Stimulated activated CD4-positive, alpha-beta T cell treated with anti-CD3 and anti-CD28 coated beads, Interleukin-4, amount 100 ng/mL, for 1 hour (primary cell): Measurements from ENCODE around the gene CYP2W1.
"Not testable (repeated sequence)": the region's sequence is repeated elsewhere in the genome, so short reads cannot be mapped to it uniquely, and the experiment has no call there.

Experiments
- DNase-seq: peaks from one replicate; pipeline ENCODE4 v3.0.0-alpha.2; 2020

Gene CYP2W1, protein sequence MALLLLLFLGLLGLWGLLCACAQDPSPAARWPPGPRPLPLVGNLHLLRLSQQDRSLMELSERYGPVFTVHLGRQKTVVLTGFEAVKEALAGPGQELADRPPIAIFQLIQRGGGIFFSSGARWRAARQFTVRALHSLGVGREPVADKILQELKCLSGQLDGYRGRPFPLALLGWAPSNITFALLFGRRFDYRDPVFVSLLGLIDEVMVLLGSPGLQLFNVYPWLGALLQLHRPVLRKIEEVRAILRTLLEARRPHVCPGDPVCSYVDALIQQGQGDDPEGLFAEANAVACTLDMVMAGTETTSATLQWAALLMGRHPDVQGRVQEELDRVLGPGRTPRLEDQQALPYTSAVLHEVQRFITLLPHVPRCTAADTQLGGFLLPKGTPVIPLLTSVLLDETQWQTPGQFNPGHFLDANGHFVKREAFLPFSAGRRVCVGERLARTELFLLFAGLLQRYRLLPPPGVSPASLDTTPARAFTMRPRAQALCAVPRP

DNA sequence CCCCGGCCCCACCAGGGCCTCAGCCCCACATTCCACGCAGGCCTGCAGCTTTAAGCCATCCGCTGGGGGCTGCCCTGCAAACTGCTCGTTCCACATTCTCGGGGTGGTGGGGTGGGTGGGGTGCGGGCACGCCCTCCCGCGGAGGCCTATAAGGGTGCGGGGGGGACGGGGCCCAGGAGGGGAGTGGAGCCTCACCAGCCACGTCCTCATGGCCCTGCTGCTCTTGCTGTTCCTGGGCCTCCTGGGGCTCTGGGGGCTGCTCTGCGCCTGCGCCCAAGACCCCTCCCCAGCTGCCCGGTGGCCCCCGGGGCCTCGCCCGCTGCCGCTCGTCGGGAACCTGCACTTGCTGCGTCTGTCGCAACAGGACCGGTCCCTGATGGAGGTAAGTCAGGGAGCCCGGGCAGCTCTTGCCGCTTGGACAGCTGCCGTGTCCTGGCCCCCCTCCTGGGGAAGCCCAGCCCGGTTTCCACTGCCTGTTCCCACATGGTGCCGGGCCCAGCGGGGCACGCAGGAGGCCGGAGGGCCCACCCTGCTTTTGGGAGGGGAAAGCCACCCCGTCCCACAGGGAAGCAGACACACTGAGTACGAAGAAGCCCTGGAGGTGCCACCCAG, at the start of gene CYP2W1:
CYP2W1 (plus strand) TSS at position 178 of the 612 bp plus-strand sequence; CDS start at position 209, 31 bp downstream.
- DNase-seq = no peak

DNA sequence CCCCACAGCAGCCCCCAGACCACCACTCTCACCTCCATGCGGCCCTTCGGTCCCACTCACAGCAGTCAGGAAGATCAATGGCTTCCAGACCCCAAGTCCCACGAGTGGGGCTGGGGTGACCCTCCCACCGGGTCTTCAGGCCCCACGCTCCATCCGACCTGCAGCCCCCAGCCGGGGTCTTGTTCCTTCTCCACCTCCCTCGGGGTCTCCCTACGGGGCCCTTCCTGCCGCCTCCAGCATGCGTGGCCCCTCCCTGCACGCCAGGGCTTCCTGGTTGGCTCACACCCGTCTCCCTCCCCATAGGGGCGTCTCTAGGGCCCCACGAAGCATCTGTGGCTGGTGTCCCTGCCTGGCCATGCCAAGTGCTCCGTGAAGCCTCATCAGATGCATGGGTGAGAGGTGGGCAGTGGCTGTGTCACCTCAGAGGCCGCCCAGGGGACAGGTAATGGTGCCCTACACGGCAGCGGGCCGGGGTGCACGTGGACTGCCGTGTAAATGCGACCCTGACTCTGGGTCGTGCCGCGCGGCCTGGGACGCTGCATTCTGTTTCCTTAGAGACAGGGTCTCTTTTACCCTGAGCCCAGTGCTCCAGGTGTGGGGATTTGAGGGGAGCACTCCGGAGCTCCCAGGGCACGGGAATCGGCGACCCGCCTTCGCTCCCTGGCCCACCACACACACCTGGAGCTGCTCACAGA, 48.4 kb upstream of the CYP2W1 start:
- no peak for DNase-seq

DNA sequence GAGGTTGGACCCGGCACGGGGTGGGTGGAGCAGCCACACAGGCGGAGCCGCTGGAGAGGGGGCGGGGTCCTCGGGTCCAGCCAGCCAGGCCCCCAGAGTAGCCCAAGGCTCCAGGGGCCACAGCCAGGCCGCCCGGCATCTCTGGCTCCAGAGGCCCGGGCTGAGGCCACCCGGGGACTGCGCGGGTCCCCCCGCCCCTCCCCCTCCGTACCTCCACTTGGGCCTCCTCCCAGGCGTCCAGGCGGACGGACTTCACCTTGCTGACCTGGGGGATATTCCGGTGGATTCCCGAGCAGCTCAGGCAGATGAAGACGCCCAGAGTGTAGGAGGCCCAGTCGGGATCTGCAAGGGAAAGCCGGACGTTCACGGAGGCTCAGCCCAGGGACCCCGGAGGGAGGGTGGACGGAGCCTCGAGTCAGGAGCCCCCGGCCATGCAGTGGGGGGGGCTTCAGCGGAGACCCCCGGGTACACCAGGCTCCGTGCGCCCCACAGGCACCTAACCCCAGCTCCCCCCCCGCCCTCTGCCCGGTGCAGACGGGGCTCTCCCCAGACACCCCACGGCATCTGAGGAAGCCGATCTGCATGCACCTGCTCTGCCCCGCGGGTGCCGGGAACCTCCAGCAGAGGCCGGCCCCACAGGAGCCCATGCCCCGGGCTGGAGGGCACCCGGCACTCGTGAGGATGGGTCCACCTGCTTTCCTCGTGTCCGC, 47.7 kb upstream of the CYP2W1 start:
- no peak for DNase-seq

DNA sequence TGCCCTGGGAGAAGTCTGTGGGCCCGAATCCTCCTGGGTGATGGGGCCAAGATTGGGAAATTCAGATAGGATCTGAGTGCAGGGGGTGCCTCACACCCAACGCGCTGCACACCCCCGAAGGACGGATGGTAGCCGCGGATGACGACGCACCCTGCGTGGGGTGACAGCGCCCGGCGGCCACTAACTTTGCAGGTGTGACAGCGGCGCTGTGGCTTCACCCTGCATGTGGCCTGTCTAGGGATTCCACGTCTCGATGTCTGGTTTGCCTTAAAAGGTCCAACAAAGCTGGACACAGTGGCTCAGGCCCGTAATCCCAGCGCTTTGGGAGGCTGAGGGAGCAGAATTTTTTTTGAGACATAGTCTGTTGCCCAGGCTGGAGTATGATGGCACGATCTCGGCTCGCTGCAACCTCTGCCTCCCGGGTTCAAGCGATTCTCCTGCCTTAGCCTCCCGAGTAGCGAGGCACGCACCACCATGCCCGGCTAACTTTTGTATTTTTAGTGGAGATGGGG, 47.1 kb upstream of the CYP2W1 start:
- DNase-seq = no peak

DNA sequence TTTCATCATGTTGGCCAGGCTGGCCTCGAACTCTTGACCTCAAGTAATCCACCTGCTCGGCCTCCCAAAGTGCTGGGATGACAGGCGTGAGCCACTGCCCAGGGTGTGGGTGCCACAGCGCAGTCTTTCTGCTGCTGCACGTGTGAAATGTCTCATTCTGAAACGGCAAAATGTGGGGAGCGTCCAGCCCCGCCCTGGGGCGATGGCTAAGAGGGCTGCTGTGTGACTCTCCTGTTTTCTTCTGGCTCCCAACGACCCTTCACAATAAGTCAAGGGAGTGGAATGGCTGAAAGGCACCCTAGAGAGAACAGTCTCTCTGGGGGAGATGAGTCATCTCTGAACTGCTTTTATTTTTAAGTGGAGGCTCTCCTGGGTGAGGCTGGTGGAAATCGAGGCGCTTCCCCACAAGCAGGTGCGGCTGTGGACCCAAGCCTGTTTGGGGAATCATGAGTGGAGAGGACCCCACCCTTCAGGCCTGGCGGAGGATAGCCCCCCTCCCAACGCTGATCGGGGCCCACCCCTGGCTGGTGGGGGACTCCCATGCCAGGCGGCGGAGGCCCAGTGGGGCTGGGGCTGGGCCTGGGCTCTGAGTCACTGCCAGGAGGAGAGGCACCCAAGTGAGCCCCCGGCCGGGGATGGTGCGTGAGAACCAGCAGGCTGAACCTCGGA, 46.5 kb upstream of the CYP2W1 start:
- DNase-seq = no peak

DNA sequence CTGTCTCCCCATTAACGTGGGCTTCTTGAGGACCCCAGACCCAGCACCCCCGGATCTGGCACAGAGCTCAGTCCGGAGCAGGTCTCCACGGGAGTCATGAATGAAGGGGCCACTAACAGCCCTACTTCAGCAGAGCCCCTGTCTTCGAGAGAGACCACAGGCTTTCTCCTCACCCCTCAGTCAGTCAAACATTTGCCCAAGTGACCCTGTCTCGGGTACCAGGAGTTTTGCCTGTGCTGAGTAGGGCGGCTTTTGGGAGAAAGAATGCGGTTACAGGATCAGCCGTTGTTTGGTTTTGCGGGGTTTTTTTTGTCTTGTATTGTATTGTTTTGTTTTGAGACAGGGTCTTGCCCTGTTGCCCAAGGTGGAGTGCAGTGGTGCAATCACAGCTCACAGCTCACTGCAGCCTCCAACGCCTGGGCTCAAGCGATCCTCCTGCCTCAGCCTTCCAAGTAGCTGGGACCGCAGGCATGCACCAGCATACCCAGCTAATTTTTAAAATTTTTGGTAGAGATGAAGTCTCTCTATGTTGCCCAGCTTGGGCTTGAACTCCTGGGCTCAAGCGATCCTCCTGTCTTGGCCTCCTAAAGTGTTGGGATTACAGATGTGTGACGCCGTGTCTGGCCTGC, 45.0 kb upstream of the CYP2W1 start:
- no peak for DNase-seq

DNA sequence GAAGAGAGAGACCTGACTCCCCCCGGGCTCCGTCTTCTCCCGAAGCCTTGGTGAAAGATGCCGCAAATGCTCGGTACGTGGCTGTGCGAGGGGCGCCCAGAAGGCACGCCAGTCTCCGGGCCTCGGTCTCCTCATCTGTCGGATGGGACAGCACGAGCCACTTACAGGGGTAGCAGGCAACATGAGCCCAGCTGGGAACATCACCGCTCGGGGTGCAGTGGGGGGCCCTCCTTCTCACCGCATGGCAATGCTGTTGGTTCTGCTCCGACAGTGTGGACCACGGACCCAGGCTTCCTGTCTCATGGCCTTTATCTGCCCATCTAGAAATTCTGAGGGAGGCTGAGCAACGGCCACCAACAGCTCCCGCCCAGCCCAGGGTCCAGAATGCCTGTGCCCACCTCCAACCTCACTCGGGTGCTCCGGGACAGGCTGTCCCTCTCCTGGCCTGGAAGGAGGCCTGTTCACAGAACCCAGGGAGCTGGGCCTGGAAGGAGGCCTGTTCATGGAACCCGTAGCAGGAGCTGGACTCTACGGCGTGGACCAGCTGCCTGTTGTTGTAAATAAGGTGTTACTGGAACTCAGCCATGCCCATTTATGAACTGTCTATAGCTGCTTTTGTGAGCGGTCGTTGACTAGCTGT, 44.3 kb upstream of the CYP2W1 start:
- no peak for DNase-seq

DNA sequence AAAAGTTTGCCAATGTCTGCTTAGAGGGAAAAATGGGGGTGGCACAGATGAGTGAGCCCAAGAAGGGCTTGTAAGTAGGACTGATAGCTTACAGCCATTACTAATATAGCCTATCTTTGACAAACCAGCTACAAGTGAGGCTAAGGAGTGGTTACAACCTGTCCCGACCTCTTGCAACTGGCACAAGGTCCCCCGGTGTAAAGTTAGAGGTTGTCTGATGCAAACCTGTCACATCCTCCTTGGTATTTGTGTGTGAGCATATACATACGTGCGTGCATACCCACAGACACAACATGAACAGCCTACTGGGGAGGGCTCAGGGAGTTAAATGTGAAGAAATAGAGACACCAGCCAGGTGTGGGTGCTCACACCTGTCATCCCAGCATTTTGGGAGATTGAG, 43.1 kb upstream of the CYP2W1 start:
- DNase-seq = no peak

DNA sequence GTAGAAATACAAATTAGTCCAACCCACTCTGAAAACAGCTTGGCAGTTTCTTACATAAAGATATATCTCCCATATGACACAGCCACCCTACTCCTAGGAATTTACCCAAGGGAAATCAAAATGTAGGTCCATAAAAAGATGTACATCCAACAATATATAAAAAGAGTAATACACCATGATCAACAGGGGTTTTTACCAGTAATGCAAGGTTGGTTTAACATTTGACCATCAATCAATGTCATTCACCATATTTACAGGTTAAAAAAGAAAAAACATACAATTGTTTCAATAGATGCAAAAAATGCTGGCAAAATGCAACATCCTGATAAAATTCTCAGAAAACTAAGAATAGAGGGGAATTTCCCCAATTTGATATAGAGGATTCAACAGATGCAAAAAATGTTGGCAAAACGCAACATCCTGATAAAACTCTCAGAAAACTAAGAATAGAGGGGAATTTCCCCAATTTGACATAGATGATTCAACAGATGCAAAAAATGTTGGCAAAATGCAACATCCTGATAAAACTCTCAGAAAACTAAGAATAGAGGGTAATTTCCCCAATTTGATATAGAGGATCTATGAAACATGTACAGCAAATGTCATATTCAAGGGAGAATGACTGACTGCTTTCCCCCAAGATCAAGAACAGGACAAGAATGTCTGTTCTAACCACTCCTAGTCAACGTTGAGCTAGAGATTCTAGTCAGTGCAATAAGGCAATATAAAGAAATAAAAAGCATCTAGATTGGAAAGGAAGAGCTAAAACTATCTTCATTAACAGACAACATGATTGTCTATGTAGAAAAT, 42.2 kb upstream of the CYP2W1 start:
- DNase-seq = no peak

DNA sequence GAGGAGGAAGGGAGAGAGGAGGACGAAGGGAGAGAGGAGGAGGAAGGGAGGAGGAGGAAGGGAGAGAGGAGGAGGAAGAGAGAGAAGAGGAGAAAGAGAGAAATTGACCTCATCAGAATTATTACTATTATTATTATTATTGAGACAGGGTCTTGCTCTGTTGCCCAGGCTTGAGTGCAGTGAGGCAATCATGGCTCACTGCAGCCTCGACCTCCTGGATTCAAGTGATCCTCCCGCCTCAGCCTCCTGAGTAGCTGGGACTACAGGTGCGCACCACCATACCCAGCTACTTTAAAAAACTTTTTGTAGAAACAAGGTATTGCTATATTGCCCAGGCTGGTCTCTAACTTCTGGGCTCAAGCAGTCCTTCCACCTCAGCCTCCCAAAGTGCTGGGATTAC, 39.2 kb upstream of the CYP2W1 start:
- not testable (repeated sequence) for DNase-seq

DNA sequence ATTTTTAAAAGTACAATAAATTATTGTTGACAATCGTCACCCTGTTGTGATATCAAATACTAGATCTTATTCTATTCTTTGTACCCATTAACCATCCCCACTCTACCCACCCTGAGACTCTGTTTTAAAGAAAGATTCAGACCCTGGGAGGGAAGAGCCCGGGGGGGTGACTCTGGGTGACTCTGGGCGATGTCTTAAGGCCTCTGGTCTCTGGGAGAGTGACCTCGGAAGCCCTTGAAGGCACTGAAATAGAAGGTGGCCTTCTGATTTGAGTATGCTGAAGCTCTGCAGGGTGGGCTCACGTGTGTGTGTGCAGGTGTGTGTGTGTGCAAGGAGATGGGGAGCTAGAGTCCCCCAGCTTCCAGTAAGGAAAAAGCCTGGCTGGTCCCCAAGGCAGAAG, 38.2 kb upstream of the CYP2W1 start:
- DNase-seq = no peak

DNA sequence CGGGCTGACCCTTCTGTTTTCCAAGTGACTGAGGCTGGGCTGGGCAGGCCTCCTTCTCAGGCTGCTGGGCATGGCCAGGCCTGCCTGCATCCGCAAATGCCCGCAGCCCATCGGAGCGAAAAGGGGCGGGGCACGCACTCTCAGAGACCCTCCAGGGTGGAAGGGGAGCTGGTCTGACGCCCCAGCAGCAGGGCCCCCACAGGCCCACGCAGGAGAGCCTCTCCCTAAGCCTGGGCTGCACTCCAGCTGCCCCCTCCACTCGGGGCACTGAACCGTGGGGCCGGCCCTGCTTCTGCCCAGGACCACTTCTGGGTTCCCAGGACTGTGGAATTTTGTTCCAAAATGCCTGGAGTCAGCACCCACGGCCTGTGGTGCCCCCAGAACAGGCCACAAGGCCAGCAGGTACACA, 37.8 kb upstream of the CYP2W1 start:
- DNase-seq = no peak

DNA sequence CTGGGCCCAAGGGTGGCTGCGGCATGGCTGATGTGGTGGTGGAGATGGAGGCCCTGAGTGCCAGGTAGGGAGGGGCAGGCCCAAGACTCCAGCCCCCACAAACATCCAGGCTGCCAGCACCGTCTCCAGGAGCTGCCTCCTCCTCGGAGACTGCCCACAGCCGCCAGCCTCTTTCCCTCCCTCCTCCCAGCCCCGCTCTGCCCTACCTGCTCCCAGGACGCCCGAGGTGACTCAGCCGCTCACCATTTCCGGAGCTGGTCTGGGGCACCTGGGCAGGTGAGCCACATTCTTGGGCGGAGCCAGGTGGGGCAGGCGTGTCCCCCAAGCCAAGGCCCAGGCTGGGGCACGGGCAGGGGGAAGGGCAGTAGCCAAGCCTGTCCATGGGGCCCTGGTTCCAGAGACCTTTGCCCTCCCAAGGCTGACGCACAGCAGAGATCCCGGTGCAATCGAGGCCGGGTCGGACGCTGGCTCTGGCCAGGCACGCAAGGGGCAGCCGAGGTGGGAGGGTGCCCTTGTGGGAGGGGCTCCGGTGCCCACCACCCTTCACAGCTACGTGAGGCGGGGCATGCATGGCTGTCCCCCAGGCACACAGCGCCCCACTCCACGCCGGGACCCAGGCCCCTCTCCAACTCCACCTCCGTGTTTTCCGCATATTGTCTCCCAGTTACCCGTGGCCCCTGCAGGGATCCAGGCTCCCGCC, 37.3 kb upstream of the CYP2W1 start:
- no peak for DNase-seq

DNA sequence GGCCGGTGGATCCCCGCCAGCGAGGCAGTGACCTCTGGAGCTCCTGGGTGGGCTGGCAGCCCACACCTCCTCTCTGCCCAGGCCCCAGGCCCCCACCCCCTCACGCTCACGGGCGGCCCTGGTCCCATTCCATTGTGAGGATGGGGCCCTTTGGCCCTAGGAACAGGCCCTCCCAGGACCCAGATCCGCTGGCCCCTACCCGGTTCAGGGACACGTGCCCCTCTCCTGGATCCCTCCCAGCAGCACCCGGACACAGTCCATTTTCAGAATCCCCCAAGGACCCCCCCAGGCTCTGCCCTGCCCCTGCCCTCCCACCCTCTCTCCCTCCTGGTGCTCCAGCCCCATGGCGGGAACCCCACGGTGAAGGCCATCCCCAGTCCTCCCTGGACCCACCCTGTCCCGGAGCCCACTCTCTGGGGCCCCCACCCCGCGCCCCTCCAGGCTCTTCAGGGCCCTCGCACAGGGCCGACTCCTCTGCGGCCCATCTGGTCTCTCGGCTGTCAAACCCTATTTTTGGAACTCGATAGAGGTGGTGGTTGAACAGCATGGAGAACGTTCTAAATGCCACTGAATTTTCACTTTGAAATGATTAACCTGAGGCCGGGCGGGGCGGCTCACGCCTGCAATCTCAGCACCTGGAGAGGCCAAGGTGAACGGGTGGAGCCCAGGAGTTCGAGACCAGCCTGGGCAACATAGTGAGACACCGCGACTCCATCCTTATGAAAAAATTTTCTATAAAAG, 36.6 kb upstream of the CYP2W1 start:
- DNase-seq = no peak

DNA sequence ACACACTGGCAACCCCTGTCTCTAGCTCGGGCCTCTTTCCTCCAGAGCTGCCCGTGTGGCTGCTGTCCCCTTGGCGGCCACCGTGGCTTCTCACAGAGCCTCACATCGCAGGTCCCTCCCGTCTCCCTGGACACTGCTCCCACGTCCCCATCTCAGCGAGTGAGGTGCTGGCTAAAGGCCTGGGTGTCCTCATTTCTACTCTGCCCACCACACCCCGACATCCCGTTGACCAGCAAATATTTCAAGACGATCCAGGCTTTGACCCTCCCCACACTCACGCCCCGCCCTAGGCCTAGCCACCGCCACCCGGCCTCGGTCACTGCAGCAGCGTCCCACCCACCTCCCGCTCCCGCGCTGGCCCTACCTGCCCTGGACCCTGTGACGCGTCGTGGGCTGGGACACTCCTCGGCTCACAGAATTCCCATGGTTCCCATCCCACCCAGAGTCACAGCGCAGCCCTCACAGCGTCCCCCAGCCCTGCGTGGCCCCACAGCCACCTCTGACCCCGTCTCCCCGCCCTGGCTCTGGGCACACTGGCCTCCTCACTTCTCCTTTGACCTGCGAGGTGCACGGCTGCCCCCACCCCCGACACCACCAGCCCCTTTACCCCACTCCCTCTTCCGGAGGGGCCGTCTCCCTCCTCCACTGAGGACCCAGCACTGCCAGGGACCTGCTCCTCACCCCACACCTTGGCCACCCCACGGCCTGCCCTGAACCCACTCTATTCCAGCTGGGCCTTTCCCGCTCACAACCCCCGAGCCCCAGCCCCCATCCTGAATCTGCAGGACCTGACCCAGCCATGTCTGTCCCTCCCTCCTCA, 35.4 kb upstream of the CYP2W1 start:
- no peak for DNase-seq

DNA sequence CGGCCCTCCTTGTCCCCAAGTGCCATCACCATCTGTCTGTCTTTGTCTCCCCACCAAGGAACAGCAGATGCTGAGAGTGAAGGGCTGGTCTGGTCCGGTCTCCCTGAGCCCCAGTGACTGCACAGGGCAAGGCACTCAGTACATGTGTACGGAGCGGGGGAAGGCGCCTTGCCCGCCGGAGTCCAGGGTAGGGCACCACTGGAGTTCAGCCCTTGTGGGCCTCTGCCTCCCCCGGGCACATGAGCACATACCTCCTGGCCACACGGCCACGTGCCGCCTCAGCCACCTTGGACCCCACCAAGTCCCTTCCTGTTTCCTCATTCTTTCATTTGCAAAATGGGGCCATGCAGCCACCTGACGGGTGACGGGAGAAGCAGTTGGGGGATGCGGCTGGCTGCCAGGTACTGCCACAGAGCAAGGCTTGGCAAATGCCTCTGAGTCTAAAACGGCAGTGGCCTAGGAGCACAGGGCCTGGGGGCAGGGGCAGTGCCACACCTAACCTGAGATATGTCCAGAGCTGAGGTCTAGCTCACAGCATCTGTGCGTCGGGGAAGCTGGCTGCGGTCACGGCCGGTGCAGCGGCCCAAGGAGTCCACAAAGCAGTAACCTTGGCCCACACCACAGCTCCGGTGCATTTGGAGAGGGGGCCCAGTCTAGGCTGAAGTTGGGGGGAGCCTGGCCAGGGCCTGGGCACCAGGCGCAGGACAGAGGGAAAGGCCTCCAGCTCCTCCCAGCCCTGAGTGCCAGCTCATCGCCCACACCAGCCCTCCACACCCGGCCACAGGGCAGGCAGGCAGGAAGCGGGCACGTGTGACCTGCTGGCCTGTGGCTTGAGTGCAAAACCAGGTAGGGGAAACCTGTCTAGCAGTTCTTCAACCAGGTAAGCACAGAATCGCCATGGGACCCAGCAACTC, 33.7 kb upstream of the CYP2W1 start:
- DNase-seq = no peak
